H1 (cell line): ENCODE data around the gene DNAAF5. TPM values are rescaled to one million over a fixed set of nuclear protein-coding genes. Genes with fewer than 3 reads are reported as not detected.

ENCODE experiments used
- CTCF ChIA-PET: fragments of 300-600 bp; sonication (Branson Sonifier 250); formaldehyde crosslinking; loops from one replicate; lab custom pipeline; 2021; ENCODE audit not compliant: partially characterized antibody; lab: Charles Lee
- POLR2A ChIA-PET: fragments of 300-600 bp; sonication (Branson Sonifier 250); formaldehyde crosslinking; loops from one replicate; lab custom pipeline; 2021; ENCODE audit warnings: inconsistent platforms; ENCODE audit not compliant: partially characterized antibody; lab: Charles Lee
- DNase-seq, 2 experiments: peaks; one replicate each; pipeline versions ENCODE4 v3.0.0 to v3.0.0-alpha.2; 2010 to 2022; ENCODE audit warnings: low spot score in 2 of 2, low read depth in 1 of 2, mixed read lengths in 1 of 2
- FAIRE-seq: peaks from 2 replicates; lab custom pipeline; 2011; peaks lifted over from hg19 to GRCh38; lab: Jason Lieb, UNC
- H2AFZ ChIP-seq: 2 replicates; pipeline ENCODE4 v1.8.1; 2012; ENCODE audit warnings: low read length, inconsistent platforms
- H2AK5ac ChIP-seq: 2 replicates; pipeline ENCODE4 v1.6.1; 2013; ENCODE audit warnings: low read depth, low read length
- H2BK120ac ChIP-seq: replicated peaks from 2 replicates; pipeline ENCODE3; 2013; ENCODE audit warnings: low read depth, low read length, inconsistent platforms
- H2BK12ac ChIP-seq: 2 replicates; pipeline ENCODE4 v1.6.1; 2013; ENCODE audit warnings: low read depth, low read length
- H2BK15ac ChIP-seq: 2 replicates; pipeline ENCODE4 v1.6.1; 2013; ENCODE audit warnings: low read length
- H2BK20ac ChIP-seq: 2 replicates; pipeline ENCODE4 v1.6.1; 2013; ENCODE audit warnings: low read length
- H2BK5ac ChIP-seq: 2 replicates; pipeline ENCODE4 v1.6.1; 2013; ENCODE audit warnings: low read depth, low read length
- H3K14ac ChIP-seq: 2 replicates; pipeline ENCODE4 v1.6.1; 2013; ENCODE audit warnings: inconsistent platforms; ENCODE audit not compliant: insufficient read length
- H3K18ac ChIP-seq: 2 replicates; pipeline ENCODE4 v1.6.1; 2013; ENCODE audit warnings: low read length; ENCODE audit errors: extremely low read depth
- H3K23ac ChIP-seq: 2 replicates; pipeline ENCODE4 v1.6.1; 2013; ENCODE audit warnings: inconsistent platforms; ENCODE audit not compliant: insufficient read length
- H3K23me2 ChIP-seq: 2 replicates; pipeline ENCODE4 v1.6.1; 2013; ENCODE audit warnings: low read depth, low read length
- H3K27ac ChIP-seq: 2 replicates; pipeline ENCODE4 v1.6.1; 2011; ENCODE audit warnings: low read depth, low read length, inconsistent platforms
- H3K27me3 ChIP-seq, 4 experiments: replicated peaks in 1 of 4; 1 replicate in 1 of 4; 2 replicates in 3 of 4; pipeline versions ENCODE4 v1.6.1 to v1.8.1; 2011 to 2013; ENCODE audit warnings: low read length in 3 of 4, mild to moderate bottlenecking in 3 of 4, inconsistent platforms in 2 of 4, mixed read lengths in 2 of 4, moderate library complexity in 1 of 4; ENCODE audit not compliant: control insufficient read depth in 3 of 4, insufficient read depth in 3 of 4; ENCODE audit errors: extremely low read depth in 1 of 4
- H3K36me3 ChIP-seq, 4 experiments: 2 replicates each; pipeline versions ENCODE4 v1.6.1 to v1.8.1; 2011 to 2013; ENCODE audit warnings: mild to moderate bottlenecking in 4 of 4, low read length in 3 of 4, moderate library complexity in 2 of 4, control low read depth in 1 of 4, inconsistent platforms in 1 of 4; ENCODE audit not compliant: insufficient read depth in 4 of 4, control insufficient read depth in 2 of 4
- H3K4ac ChIP-seq: replicated peaks from 2 replicates; pipeline ENCODE3; 2013; ENCODE audit warnings: low read length, low read depth, mixed read lengths, inconsistent platforms; ENCODE audit not compliant: insufficient read length
- H3K4me1 ChIP-seq, 4 experiments: replicated peaks in 1 of 4; 1 replicate in 1 of 4; 2 replicates in 3 of 4; pipeline versions ENCODE4 v1.6.1 to v1.8.1; 2011 to 2013; ENCODE audit warnings: low read length in 3 of 4, inconsistent platforms in 2 of 4, mixed read lengths in 1 of 4; ENCODE audit not compliant: insufficient read depth in 4 of 4, control insufficient read depth in 3 of 4
- H3K4me2 ChIP-seq, 2 experiments: 2 replicates each; pipeline versions ENCODE4 v1.6.1 to v1.8.1; 2011 to 2013; ENCODE audit warnings: low read depth in 2 of 2, low read length in 2 of 2, control low read depth in 1 of 2, inconsistent platforms in 1 of 2, mild to moderate bottlenecking in 1 of 2; ENCODE audit not compliant: insufficient read depth in 1 of 2
- H3K4me3 ChIP-seq, 4 experiments: fragments of 200-600, 300-600 bp in 1 of 4; sonication (generic), shearing (Covaris generic), sonication (Bioruptor Twin) in 1 of 4; 2 replicates each; pipeline versions ENCODE4 v1.5.1 to v1.8.1; 2011 to 2016; ENCODE audit warnings: low read length in 4 of 4, low read depth in 3 of 4, control low read depth in 2 of 4, inconsistent platforms in 2 of 4, mild to moderate bottlenecking in 2 of 4, mixed read lengths in 1 of 4, moderate library complexity in 1 of 4; ENCODE audit not compliant: insufficient read depth in 2 of 4; ENCODE audit errors: extremely low read depth in 1 of 4
- H3K56ac ChIP-seq: replicated peaks from 2 replicates; pipeline ENCODE3; 2013; ENCODE audit warnings: low read depth, mild to moderate bottlenecking, mixed read lengths, low read length, inconsistent platforms; ENCODE audit not compliant: insufficient read length
- H3K79me1 ChIP-seq: 2 replicates; pipeline ENCODE4 v1.6.1; 2013; ENCODE audit warnings: low read depth, low read length, control low read depth
- H3K79me2 ChIP-seq, 2 experiments: 2 replicates each; pipeline versions ENCODE4 v1.6.1 to v1.8.1; 2012 to 2013; ENCODE audit warnings: low read length in 2 of 2, mild to moderate bottlenecking in 2 of 2, inconsistent platforms in 1 of 2; ENCODE audit not compliant: insufficient read depth in 2 of 2, control insufficient read depth in 1 of 2
- H3K9ac ChIP-seq, 4 experiments: replicated peaks in 1 of 4; 1 replicate in 1 of 4; 2 replicates in 3 of 4; pipeline versions ENCODE4 v1.6.1 to v1.8.1; 2011 to 2013; ENCODE audit warnings: low read depth in 3 of 4, low read length in 3 of 4, control low read depth in 2 of 4, mild to moderate bottlenecking in 2 of 4, moderate library complexity in 2 of 4, inconsistent platforms in 1 of 4; ENCODE audit errors: extremely low read depth in 1 of 4
- H3K9me3 ChIP-seq, 2 experiments: 2 replicates each; pipeline versions ENCODE4 v1.6.1 to v1.8.1; 2012 to 2013; ENCODE audit warnings: mild to moderate bottlenecking in 2 of 2, moderate library complexity in 2 of 2, control low read depth in 1 of 2, inconsistent platforms in 1 of 2, low read depth in 1 of 2, low read length in 1 of 2, mixed read lengths in 1 of 2; ENCODE audit not compliant: insufficient read depth in 2 of 2
- H4K20me1 ChIP-seq, 2 experiments: replicated peaks in 1 of 2; 2 replicates each; pipeline versions ENCODE3 to v1.8.1; 2011 to 2013; ENCODE audit warnings: inconsistent platforms in 2 of 2, low read length in 2 of 2, mild to moderate bottlenecking in 1 of 2; ENCODE audit not compliant: insufficient read depth in 2 of 2, control insufficient read depth in 1 of 2
- H4K5ac ChIP-seq: 2 replicates; pipeline ENCODE4 v1.6.1; 2013; ENCODE audit warnings: low read length, low read depth, mixed read lengths, inconsistent platforms; ENCODE audit not compliant: insufficient read length
- H4K8ac ChIP-seq: 2 replicates; pipeline ENCODE4 v1.8.0; 2013; ENCODE audit warnings: mild to moderate bottlenecking, moderate library complexity, low read length, inconsistent platforms; ENCODE audit not compliant: insufficient read depth; ENCODE audit errors: extremely low read depth
- H4K91ac ChIP-seq: replicated peaks from 2 replicates; pipeline ENCODE3; 2013; ENCODE audit warnings: low read length, mixed read lengths, inconsistent platforms; ENCODE audit not compliant: insufficient read length
- SP2 ChIP-seq: IDR thresholded peaks from 2 replicates; pipeline ENCODE4 v1.6.1; 2012; ENCODE audit warnings: mild to moderate bottlenecking, low read length, inconsistent platforms
- YY1 ChIP-seq: IDR thresholded peaks from 2 replicates; pipeline ENCODE4 v1.6.1; 2011; ENCODE audit warnings: low read depth, mild to moderate bottlenecking, low read length
- WGBS, 2 experiments: shearing (Covaris generic) in 1 of 2; methylation state at CpG; one replicate each; pipeline versions ENCODE4 v1.1.6 to v1.1.7; 2013 to 2015; ENCODE audit warnings: low lambda C conversion rate in 2 of 2, mixed read lengths in 2 of 2, inconsistent platforms in 1 of 2, low coverage in 1 of 2, missing lambda C conversion rate in 1 of 2; ENCODE audit not compliant: insufficient replicate concordance in 2 of 2, insufficient coverage in 1 of 2, insufficient read length in 1 of 2; ENCODE audit errors: extremely low coverage in 1 of 2, missing lambda C conversion rate in 1 of 2; 5-methylcytosine and 5-hydroxymethylcytosine counted together
- polyA plus RNA-seq, 7 experiments: library from polyadenylated mRNA; depleted of rRNA in 3 of 7; stranded (reverse) in 5 of 7; unstranded in 2 of 7; fragments of >200 nt in 5 of 7; fragments of 200-250 nt in 2 of 7; gene quantifications; 1 replicate in 5 of 7; 2 replicates in 1 of 7; 4 replicates in 1 of 7; pipeline versions ENCODE4 v1.2.1 to v1.2.3, GENCODE V29; 2011 to 2013; ENCODE audit warnings: missing spikeins in 2 of 7, mixed read lengths in 2 of 7
- total RNA-seq: library from RNA; stranded (reverse); fragmentation: NEBNext Ultra II Directional; extraction: Animal tissue kit (Norgen Biotek cat#: 25700); gene quantifications from 2 replicates; pipeline ENCODE4 v1.2.1, GENCODE V29; 2021

The DNAAF5 gene
- total and polyA plus RNA-seq, 2 of the 8 experiments (the other 6 are each of a cell fraction or from before 2014, with no cell fraction given), result 55.1 to 95.9 TPM

DNA sequence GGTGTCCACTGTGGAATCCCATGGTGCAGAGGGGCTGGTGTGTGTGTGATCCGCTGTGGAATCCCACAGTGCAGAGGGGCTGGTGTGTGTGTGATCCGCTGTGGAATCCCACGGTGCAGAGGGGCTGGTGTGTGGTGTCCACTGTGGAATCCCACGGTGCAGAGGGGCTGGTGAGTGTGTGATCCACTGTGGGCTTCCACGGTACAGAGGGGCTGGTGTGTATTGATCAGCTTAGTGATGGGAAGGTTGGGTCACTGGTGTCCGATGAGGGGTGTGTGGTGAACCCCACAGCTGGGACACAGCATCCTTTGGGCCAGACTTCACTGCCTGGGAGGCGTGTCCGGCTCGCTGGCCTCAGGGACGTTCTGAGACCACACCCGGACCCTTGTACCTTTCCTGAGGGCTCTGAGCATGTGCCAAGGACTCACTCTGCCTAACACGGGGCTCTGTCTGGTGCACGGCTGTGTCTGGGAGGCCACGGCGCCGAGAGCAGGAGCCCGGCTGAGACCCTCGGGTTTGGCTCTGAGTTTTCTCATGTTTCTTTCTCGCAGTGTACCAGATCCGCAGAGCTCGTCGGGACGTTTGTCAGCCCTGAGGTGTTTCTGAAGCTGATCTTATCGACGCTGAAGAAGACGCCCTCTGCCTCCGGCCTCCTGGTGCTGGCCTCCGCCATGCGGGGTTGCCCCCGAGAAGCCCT, 29.9 kb downstream of the DNAAF5 start:
- TF ChIP-seq SP2, result no peak
- no peak for TF ChIP-seq YY1
- TF ChIP-seq, all 59 proteins: peak for 0
- H2BK15ac ChIP-seq, result no peak overlapping the region
- no peak overlapping the region for H2BK5ac ChIP-seq
- CTCF ChIA-PET, result interaction anchor here (0.6 kb wide), 1 partner anchor 46 kb away, joined by 3 read pairs; no protein-coding TSS in a partner anchor
- H2AFZ ChIP-seq, result no peak overlapping the region
- no peaks in the 10 kb centered on the region for H3K79me1 ChIP-seq
- no peak overlapping the region for H3K23ac ChIP-seq
- no peak overlapping the region for H3K56ac ChIP-seq
- H4K5ac ChIP-seq, result no peak overlapping the region
- H3K9me3 ChIP-seq, result no peaks in the 10 kb centered on the region
- no peaks in the 10 kb centered on the region for H3K4me1 ChIP-seq
- no peak overlapping the region for H3K14ac ChIP-seq
- peaks cover 1 to 11% of the 10 kb centered on the region in 2 experiments for H4K20me1 ChIP-seq
- H4K8ac ChIP-seq, result no peak overlapping the region; the same call in 1 of the 2 replicates
- peaks cover 14 to 30% (median 22%) of the 10 kb centered on the region in 4 experiments; a peak in 7 of 8 replicates for H3K36me3 ChIP-seq
- no peaks in the 10 kb centered on the region for H3K23me2 ChIP-seq
- DNase-seq (no peak), FAIRE-seq (no peak)
- H2AK5ac ChIP-seq, result no peak overlapping the region
- no peak overlapping the region for H2BK12ac ChIP-seq
- no peak overlapping the region for H2BK20ac ChIP-seq
- no peak overlapping the region for H3K9ac ChIP-seq
- H3K79me2 ChIP-seq, result no peaks in the 10 kb centered on the region
- no peak overlapping the region for H3K4me3 ChIP-seq
- WGBS, 2 experiments, result 93% methylated on average over 28 of the region's 30 CpGs; no CpG with 5 or more reads in 1 of the 2 experiments
- POLR2A ChIA-PET, result no interaction called here
- no peak overlapping the region for H4K91ac ChIP-seq
- H3K4ac ChIP-seq, result no peak overlapping the region
- H3K27ac ChIP-seq, result no peak overlapping the region
- no peak overlapping the region for H3K18ac ChIP-seq
- H3K4me2 ChIP-seq, result no peak overlapping the region
- H3K27me3 ChIP-seq, result no peaks in the 10 kb centered on the region
- no peak overlapping the region for H2BK120ac ChIP-seq
